Non-pigmented ciliary epithelial cell (primary cell): ENCODE data around the gene EEF1A2.

ENCODE experiments used
- DNase-seq: peaks from one replicate; pipeline ENCODE4 v3.0.0-alpha.2; 2010; ENCODE audit warnings: low read depth

Gene EEF1A2

DNA sequence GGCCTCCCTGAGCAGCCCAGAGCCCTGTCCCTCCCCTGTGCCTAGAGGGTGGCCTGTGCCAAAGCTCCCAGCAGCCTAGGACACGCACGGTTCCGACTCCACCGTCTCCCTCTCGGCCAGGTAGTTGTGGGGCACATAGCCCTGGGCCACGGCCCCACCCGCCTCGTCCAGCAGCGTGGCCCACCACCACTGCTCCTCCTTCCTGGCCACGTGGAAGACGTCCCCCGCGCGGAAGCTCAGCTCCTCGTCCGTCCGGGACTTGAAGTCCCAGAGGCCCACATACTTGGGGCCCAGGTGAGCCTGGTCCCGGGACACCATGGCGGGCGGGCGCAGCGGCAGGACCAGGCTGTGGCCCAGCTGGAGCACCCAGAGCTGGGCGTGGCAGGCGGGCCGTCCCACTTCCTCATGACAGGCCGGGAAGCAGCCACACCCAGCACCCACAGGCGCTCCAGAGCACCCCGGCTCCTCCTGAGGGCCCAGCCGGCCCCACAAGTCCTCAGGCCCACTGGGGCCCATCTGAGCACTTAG, 38.2 kb upstream of the EEF1A2 start, which contains the start of gene PTK6:
Gene PTK6 (minus strand): TSS at position 380 of the 528 bp plus-strand sequence. CDS start 62 bp downstream, at position 318.
- no peak for DNase-seq

GRCh38 chr20:63536241-63536977, 37.5 kb upstream of the EEF1A2 start:
- no peak for DNase-seq

- DNase-seq: no peak
Measured at GRCh38 chr20:63534831-63535651, 36.2 kb upstream of the EEF1A2 start.

GRCh38 chr20:63534427-63534830, 35.5 kb upstream of the EEF1A2 start:
- no peak for DNase-seq

DNA sequence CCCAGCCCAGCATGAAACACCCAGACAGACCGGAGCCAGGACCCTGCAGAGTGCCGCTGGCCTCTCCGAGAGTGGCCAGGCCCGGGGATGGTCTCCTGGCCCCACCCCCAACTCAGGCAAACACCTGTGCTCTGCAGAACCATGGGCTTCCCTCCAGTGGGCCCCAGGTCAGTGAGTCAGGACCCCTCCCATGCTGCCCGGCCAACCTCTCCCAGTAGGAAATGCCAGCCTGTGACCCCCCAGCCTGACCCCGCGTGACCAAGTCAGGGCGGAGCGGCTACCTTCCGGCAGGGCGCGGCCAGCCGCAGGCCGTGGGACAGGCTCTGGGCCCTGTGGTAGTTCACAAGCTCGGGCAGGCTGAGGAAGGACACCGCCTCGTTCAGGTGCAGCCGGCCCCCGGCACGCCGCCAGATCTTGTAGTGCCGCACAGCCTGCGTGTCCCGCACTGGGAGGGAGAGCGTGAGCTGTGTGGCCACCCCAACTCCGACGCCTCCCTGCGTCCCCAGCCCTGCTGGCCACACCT, 35.0 kb upstream of the EEF1A2 start:
- DNase-seq: no peak

GRCh38 chr20:63533388-63533787, 34.5 kb upstream of the EEF1A2 start:
- no peak for DNase-seq

DNA sequence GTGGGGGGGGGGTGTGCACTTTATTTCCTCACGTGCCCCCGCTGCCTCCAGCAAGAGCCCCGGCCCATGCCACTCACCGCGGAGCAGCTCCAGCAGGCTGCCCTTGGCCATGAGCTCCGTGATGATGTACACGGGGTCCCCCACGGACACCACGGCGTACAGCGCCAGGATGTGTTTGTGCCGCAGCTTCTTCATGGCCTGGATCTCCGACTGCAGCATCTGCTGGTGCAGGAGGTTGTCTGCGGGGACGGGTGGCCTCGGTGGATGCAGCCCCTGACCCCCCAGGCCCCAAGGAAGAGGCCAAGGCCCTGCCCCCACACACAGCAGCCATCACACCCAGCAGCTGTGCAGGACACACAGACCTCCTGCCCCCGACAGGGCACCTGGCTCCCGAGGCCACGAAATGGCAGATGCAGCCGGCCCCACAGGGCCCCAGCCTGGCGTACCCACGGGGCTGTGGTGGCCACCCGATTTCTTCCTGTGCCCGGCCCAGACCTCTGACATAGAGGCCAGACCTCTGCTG, 33.6 kb upstream of the EEF1A2 start:
- no peak for DNase-seq

DNA sequence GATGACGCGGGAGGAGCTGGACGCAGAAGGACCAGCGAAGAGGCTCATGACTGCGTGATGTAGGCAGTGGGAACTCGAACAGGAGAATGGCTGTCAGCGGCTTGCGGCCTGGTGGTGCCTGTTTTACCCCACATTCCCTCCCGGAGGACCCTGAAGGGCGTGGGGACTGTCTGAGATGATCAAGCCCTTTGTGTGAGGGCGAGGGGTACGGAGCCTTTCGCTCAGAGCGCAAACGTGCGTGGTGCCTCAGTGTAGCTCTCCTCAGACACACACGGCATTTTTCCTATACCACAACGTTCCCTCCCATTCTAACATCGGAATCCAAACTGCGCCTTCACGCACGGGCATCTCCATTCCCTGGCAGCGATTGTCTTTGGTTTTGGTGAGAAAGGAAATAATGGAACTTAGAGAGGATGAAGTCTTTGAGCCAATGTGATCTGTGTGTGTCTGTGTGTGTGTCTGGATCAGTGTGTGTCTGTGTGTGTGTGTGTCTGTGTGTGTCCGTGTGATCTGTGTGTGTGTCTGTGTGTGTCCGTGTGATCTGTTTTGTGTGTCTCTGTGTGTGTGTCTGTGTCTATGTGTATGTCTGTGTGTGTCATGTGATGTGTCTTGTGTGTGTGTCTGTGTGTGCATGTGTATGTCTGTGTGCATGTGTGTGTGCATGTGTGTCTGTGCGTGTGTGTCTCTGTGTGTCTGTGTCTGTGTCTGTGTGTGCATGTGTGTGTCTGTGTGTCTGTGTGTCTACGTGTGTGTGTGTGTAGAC, 33.0 kb upstream of the EEF1A2 start:
- DNase-seq: no peak

DNA sequence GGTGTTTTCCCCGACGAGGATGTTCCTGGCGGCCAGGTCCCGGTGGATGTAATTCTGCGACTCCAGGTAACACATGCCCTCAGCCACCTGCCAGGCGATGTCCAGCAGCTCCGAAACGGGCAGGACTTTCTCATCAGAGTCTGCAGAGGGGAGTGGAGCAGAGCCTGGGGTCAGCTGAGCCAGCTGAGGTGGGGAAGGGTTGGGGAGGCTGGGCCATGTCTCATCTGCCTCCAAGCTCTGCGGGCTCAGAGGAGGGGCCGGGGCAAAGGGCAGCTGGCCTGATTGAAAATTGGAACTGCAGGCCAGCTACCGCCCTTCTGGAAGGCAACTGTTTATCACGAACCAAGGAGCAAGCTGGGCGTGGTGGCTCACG, 31.9 kb upstream of the EEF1A2 start:
- DNase-seq: no peak

DNA sequence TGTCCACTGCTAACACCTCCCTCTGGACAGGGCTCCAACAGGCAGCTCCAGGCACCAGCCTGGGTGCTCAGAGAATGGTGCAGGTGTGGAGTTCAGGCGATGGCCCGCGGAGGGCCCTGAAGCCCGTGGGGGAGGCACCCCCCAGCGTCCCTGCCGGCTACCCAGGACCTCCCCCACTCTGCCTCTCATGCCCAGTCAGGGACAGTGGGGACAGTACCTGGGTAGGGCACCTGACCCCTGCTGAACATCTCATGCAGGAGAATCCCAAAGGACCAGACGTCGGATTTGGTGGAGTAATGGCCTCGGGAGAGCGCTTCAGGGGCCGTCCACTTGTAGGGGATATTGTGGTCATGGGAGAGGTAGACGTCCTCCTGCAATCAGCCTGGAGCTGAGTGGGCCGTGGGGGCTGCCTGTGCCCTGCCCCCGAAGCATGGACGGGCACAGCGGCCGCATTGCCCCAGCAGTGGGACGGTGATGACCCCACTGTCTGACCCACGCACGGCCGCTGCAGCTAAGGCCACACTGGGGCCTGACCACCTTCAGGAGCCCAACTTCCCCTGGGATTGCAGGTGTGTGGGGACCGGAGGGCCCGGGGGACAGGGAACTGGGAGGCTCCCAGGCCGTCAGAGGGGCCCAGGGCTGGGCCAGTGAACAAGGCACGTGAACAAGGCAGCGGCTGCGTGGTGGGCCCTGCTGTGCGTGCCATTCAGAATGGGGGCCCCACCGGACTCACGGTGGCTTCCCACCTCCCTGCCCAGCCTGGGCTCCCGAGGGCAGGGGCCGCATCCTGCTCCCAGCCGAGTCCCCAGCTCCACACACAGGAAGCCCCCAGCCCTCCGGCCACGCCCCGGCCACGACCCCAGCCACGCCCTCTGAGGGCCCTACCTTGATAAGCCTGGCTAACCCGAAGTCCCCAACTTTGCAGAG, 31.2 kb upstream of the EEF1A2 start:
- DNase-seq: no peak

GRCh38 chr20:63529180-63529860, 30.4 kb upstream of the EEF1A2 start:
- DNase-seq: no peak

DNA sequence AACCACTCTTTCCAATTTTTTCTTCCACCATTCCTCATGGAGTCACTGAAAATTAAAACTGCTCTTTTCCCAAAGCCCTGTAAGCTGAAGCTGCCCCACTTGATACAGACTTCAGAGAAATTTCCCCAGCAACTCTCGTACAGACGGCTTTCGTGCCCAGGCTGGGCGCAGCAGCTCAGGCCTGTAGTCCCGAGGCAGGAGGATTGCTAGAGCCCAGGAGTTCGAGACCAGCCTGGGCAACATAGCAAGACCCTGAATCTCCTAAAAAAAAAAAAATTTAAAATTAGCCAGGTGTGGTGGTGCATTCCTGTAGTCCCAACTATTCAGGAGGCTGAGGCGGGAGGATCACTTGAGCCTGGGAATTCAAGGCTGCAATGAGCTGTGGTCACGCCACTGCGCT, 28.3 kb upstream of the EEF1A2 start:
- DNase-seq: no peak

DNA sequence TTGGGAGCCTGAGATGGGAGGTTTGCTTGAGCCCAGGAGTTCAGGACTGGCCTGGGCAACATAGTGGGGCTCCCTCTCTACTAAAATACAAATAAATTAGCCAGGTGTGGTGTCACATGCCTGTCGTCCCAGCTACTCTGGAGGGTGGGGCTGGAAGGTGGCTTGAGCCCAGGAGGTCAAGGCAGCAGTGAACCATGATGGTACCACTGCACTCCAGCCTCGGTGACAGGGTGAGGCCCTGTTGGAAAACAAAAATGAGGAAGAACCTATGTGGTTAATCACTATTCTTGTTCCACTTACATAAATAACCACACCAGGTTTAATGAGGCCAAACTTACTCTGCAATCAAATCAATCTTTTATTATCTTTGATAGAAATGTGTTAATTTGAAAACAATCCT, 27.1 kb upstream of the EEF1A2 start:
- no peak for DNase-seq

- DNase-seq: no peak
Measured at GRCh38 chr20:63525185-63525584, 26.3 kb upstream of the EEF1A2 start.

DNA sequence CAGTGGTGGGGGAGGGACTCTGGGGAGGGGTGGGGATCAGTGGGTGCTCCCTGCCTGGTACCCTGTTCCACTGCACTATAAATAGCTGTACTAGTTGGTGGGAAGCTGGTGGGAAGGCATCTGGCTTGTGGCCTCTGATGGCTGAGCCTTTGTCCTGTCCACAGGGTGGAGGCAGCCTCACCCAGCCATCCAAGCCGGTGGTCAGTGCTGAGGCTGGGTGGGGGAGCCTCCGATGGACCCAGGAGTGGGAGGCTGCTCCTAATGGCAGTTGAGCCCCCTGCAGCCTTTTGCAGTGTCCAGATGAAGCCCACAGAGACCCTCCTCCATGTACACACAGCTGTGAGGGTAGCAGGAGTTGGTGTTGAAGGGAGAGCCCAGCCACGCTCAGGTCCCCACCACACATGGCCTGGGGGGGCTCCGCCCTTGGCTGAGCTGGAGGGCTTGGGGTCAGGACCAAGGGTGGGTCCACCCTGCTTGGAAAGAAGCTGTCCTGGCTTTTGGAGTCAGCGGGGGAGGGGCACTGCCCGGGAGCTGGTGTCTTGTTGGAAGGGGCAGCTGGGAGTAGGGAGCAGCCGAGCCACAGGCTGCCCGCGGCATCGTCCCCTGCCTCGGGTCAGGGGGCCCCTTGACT, 24.2 kb upstream of the EEF1A2 start:
- no peak for DNase-seq

GRCh38 chr20:63522091-63522868, 23.4 kb upstream of the EEF1A2 start:
- DNase-seq: no peak

DNA sequence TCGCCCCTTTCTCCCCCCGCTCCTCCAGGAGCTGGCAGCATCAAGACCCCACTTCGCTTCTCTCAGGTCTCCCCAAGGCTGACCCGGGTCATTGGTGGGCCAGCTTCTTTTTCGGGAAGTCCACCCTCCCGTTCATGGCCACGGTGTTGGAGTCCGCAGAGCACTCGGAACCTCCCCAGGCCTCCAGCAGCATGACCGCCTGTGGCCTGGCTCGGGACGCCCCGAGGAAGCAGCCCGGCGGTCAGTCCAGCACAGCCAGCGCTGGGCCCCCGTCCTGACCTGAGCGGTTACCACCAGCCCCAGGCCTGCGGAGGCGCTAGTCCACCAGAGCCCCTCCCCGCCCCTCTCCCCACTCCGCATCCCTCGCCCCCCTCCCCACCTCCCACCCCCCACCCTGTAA, 22.7 kb upstream of the EEF1A2 start:
- DNase-seq: no peak

GRCh38 chr20:63520934-63521601, 22.2 kb upstream of the EEF1A2 start:
- no peak for DNase-seq
